ENCODE results near the gene ARHGAP24.

Gene ARHGAP24

DNA sequence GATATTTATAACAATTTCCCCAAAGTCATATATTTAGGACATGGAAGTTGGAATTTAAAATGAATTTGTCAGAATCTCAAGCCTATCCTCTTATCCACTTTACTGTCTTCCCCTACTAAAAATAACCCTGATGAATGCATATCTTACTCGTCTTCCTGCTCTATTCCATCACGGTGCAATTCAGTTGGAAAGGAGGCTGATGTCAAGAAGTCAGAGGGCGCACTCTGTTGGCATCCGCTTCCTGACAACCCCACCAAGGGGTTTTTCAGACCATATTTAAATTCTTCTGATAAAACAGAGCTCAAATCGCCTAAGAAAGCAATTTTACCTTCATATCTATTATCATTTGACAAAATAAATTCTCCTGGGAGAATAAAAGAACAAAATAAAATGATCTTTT is 233.5 kb downstream of the ARHGAP24 start:
- no peak for DNase-seq

DNA sequence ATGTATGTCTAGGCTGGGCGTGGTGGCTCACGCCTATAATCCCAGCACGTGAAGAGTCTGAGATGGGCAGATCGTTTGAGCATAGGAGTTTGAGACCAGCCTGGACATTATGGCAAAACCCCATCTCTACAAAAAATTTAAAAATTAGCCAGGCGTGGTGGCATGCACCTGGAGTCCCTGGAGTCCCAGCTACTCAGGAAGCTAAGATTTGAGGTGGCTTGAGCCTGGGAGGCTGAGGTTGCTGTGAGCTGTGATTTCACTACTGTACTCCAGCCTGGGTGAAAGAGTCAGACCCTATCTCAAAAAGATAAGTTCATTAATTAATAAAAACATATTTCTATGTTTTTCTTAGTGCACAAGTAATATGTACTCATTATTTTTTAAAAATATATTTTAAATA is 238.1 kb downstream of the ARHGAP24 start:
- DNase-seq: no peak

- DNase-seq: no peak
These were observed 241.2 kb downstream of the ARHGAP24 start for GRCh38 chr4:85715991-85716737.

DNA sequence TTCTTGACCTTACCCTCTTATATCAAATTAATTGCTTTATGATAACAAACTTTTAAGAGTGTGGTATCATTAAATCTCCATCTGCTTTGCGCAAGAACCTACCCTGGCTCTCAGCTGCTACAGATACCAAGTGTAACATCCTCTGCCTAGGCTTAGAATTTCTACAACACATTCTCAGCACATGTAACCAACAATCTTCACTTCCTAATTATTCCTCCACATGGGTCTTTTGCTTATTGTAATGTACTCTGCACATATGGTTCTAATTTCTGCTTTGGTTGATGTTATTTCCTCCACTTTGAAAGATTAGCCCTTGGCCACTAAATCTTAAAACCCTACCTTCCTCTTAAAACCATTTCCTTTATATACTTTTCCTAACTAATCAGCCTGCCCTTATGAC is 242.4 kb downstream of the ARHGAP24 start:
- DNase-seq: no peak

GRCh38 chr4:85717847-85718246 is 242.9 kb downstream of the ARHGAP24 start:
- DNase-seq: no peak

DNA sequence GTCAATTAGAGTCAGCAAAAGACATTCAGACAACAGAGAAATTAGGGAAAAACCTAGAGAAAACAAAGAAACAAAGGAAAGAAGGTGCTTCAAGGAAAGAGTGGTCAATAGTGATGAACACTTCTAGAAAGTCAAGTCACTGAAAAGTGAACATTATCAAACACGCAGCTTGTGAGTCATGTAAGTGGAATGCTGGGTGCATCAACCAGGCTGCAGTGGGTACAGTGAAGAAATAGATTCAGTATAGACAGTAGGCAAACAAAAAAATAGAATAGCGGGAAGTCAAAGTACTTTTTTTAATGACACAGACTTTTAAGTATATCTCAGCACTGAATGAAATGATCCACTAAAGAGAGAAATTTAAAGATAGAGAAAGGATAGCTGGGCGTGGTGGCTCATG is 245.8 kb downstream of the ARHGAP24 start:
- no peak for DNase-seq

DNA sequence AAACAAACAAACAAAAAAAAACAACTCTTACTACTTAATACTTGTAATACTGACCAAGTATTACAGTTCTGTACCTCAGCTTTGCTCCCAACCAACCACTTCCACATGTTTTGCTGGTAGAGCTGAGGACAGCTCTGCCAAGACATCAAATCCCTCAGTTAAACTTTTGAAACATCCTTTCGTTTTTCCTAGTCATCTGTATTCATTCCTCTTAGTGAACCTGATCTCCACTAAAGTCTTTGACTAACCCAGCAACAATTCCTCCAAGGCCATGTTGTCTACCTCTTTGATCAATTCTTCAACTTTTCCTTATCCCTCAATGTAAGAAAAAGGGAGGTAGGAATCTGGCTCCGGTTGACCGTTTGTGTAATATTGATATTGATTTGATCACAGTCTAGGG is 247.5 kb downstream of the ARHGAP24 start:
- no peak for DNase-seq

DNA sequence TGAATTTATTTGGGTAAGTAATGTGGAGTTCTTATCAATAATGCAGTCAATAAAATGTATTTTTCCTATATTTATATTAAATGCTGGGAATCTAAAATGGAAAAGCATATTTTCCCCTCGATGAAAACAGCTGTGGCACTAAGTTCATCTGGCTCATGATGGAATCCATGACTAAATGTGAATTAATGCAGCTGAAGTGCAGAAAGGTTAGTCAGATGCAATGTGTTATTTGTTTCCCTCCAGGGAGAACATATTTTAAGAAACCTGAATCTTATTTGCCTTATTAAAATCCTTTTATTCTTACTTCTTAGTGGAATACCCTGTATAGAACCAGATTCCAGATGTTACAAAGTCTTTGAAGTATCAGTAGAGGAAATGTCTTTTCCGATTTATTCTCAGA is 247.9 kb downstream of the ARHGAP24 start:
- no peak for DNase-seq

- DNase-seq: no peak
These were observed 250.0 kb downstream of the ARHGAP24 start for GRCh38 chr4:85724791-85725563.

DNA sequence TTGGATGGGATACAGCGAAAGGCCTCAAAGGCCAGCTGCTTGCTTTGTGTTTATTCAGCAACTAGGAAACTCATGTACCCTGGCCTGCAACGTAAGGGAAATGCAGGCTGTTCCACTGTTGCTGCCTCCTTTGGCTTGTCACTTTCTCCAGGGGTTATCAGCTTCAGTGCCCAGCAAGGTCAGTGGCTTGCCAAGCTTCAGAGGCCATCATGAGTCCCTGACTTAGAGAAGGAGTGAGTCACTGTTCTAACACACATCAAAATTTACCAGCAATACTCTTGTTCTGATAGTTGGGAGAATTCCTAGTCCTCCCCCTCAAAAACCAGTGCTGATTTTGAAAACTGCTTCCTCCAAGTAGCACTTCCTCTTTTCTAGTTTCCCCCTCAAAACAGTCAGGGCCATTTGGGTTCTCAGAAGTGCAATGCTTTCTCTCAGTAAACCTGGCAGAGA is 250.8 kb downstream of the ARHGAP24 start:
- no peak for DNase-seq

- DNase-seq: no peak
These were observed 251.6 kb downstream of the ARHGAP24 start for GRCh38 chr4:85726555-85726954.

- no peak for DNase-seq
These were observed 253.5 kb downstream of the ARHGAP24 start for GRCh38 chr4:85728464-85728863.

DNA sequence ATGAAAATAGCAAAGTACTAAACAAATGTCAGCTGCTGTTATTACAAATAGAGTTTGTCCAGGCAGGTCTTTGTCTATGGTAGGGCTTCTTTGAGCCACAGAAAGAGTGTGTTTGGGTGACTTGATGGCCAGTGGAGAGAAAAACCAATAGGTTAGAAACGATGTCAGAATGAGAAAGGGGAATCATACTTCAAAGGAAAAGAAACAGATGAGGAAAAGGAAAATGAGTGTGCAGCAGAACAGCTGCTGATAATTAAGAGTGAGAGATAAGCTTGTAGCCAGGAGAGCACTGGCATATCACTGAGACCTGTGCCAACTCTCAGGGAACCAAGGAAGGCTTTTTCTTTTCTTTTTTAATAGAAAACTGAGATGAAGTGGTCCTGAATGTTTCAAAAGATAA is 257.2 kb downstream of the ARHGAP24 start:
- no peak for DNase-seq

DNA sequence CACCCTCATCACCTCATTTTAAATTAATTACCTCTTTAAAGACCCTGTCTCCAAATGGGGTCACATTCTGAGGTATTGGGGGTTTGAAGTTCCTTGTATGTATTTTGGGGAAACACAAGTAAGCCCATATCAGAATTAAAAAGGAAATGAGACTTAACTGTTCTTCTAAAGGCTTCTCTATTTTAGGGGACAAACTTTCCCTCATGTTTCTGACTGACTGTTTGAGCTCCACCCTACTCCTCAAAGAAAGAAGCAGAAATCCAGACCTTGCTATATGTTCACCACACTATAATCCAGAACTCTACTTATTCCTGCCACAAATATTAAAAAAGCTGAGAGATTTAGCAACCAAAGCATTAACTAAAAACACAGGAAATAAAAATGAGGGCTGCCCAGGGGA is 258.8 kb downstream of the ARHGAP24 start:
- no peak for DNase-seq

DNA sequence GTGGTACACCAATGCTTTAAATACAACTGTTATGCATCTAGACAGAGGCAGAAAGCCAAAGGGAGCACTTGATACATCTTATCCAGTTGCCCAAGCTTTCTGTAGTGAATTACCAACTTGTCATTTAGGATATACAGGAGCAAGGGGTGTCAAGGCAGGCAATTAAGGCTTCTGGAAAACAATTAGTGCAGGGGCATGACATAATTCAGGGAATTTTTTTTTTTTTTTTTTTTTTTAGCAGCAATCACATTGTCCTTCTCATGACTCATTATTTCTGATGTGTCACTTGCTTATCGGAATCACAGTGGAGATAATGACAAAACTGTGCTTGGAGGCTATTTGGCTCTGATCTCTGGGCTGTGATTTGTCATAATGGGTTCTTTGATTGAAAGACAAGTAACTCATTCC is 259.5 kb downstream of the ARHGAP24 start:
- no peak for DNase-seq

GRCh38 chr4:85736571-85736970 is 261.6 kb downstream of the ARHGAP24 start:
- no peak for DNase-seq

DNA sequence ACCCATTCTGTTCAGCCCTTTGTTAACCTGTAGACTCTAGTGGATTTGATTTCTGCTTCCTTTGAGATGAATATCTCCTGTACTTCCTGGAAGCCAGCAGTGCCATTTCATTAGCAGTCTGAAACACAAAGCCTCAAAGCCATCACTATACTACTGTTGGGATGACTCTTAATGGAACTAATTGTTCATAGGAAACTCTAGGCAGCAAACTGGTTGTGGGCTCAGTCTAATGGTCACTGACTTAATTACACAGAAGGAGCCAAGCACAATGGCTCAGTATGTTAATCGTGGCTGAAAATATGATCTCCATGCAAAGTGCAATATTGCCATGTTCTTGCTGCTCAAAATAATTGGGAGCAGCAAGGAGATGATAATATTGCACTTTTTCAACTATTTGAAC is 262.3 kb downstream of the ARHGAP24 start:
- no peak for DNase-seq

GRCh38 chr4:85738721-85739120 is 263.8 kb downstream of the ARHGAP24 start:
- DNase-seq: no peak

DNA sequence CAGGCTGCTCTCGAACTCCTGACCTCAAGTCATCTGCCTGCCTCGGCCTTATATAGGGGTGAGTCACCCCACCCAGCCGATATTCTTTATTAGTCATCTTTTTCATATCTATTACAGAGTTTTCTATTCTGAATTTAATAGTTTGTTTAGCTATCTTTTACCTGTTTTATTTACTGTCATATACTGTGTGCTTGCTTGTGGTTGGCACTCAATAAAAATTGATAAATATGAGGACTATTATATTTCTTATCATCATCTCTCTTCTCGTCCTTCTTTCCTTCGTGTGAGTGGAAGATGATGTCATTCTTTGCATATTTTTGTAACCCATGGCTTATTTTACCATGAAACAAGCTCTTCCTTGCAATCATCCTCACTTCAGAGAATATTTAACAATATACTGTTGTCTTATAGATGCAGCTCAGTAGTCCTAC is 265.5 kb downstream of the ARHGAP24 start:
- no peak for DNase-seq

DNA sequence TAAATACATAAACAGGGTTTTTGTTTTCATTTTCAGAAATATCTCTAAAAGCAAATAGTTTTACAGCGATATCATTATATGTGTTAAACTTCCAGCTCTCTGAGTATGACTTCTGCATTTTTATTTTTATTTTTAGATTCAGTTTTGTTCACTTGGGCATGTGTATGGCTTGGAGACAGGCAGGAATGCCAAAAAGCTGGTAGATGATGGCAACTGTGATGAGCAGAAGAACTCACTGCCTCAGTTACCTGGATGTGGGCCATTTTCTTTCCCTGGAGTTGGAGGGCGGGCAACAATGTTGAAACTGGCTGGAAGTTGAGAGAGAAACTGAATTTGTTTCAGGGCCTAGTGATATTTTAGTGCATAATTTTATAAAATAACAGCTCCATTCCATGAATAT is 266.4 kb downstream of the ARHGAP24 start:
- no peak for DNase-seq

DNA sequence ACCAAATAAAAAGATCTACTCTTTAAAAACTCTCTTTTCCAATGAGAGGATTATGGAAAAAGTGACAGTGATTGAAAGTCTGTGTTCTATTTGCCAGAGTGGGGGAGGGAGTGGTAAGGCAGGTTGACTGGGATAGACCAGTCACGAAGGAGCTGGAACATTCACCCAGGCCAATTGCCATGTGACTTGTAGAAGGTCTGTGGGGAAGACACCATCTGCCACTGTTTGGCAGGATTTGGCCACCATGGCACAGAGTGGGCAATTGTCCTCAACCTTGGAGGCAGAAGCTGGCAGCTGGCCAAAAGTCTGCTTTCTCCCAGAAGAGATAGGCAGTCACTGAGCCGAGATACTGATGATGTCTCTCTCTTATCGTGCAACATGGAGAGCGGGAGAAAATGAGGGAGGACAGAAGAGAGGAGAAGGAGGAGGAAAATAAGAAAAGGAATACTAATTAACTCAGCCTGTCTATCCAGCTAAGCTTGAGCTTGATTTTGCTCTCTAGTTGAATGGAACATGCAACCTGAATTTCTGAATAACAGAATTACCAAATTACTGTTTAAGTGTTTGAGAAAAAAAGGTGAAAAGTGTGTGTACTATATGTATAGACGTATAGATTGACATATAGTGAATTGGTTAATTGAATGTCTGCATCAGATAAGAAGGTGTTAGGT is 267.1 kb downstream of the ARHGAP24 start:
- DNase-seq: no peak

DNA sequence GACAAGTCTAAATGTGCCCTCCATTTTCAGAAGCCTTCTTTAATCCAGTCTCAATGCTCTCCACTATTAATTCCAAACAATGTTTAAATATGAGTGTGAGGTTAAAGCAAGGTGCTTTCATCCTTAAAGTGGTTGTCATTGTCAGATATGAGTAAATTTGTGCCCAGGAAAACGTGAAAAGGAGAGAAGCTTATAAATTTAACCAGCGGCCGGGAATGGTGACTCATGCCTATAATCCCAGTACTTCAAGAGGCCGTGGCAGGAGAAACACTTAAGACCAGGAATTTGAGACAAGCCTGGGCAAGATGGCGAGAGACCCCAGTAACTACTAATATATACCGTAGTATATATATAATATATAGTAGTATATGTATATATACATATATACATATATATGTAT is 270.0 kb downstream of the ARHGAP24 start:
- no peak for DNase-seq

- no peak for DNase-seq
These were observed 271.0 kb downstream of the ARHGAP24 start for GRCh38 chr4:85745939-85746338.
